HG02885 (cell line): ENCODE measurements around the gene RIN3.
A peak's percentile ranks its signal among the peaks of the same experiment; 100 is the strongest.

Source experiments
- ATAC-seq: cut with Tn5 transposase; IDR thresholded peaks from one replicate; pipeline ENCODE4 v1.9.1; 2021; ENCODE audit warnings: mild to moderate bottlenecking; ENCODE audit not compliant: unreplicated experiment, poor library complexity

The RIN3 gene

DNA sequence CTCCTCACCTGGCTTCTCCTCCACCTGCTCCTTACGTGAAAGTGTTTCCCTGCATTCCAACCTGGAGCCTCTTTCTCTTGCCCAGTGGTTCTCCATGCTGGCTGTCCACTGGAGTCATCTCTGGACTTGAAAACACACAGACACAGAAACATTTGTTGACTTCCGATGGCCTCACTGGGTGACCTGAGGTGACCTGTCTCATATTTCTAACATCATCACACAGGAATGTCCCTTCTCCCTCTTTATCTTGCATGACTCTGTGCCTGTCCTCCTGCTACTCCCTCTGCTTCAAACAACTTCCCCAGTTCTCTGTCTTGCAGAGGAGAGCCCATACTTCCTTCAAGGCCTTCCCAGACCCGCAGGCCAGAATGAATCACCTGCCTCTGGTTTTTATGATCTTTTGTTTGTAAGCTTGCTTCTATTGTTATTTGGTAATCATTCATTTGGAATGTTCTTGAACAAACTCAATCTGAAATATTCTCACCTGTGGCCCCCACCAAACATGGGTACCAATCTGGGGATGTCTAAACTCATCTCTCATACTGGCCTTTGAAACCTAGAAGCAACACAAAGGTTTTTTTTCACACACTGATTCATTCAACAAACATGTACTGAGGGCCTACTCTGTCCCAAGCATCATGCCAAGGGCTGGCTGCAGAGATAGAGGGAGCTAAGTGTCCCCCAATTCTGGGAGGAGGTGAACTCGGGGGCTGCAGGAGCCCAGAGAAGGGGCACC lies 9.7 kb upstream of the RIN3 start:
- no peak for ATAC-seq

DNA sequence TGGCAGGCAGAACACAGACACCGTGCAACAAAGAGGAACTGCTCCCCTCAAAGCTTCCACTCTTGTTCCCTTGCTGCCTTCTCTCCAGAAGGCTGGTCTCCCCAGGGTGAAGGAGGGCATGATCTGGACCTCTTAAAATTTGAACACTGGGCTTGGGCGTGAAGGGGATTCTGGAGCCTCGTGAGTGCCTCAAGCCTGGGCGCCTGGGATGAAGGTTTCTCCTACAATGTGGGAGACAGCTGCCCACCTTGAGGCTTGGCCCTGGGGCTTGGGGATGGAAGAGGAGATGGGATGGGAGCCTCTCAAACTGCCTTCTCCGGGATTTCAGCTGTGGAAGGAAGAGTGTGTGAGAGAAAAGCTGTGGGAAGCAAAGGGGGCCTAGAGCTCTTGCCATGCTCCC lies 7.8 kb upstream of the RIN3 start:
- ATAC-seq, result no peak

DNA sequence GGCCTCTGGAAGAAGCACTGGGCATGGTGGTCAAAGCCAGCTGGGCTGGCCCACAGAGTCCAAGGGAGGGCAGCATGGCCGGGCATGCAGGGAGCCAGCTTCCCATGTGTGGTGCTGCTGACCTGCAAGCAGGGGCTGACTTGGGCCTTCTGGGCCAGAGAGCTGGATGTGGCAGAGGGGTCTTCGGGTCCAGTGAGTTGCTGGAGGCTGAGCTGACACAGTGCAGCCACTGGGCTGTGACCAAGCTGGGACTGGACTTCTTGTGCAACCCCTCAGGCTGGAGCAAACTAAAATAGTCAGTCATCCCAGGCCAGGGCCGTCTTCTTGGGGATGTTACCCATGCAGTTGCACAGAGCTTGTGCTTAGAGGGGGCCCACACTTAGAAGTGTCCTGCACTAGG lies 7.3 kb upstream of the RIN3 start:
- no peak for ATAC-seq

DNA sequence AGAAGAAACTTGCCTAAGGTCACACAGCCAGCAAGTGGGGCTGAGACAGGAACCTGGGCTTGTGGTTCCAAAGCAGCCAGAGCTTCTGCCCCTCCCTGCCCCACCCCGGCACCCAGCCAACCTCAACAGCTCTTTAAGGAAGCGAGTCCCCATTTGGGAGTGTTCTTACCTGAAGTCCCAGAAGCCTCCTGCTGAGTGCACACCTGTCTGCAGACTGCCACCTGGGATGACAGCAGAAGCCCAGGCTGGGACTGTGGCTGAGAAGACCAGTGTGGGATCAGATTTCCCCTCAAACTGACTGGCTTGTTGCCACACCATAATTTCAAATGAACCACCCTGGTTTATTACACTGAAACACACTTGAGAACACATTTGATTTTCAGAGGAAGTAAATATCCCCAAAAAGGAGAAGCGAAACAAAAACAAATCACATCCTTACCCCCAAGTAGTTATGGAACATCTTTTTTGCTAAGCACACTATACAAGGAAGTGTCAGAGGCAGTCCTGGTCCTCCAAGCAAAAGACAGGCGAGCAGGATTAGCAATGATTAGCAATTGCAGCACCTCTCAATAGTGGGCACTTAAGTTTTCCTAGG lies 6.3 kb upstream of the RIN3 start:
- ATAC-seq, result no peak

DNA sequence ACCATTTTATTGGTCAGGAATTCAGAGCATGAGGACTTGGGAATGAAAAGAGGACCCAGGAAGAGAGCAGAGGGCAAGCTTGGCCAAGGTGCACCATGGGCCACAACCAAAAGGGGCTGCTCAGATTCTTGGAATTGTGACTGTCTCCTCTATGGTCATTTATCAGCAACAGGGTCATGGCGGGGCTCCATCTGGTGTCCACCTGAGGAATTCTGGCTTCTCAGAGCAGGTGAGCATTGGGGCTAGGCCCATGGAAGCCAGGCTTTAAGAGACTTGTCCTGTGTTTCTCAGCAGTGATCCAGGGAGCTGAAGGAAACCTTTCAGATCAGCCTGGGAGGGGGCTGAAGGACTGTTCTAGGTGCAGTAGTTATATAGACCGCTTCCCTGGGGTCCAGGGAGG lies 2.6 kb upstream of the RIN3 start:
- ATAC-seq, result no peak

DNA sequence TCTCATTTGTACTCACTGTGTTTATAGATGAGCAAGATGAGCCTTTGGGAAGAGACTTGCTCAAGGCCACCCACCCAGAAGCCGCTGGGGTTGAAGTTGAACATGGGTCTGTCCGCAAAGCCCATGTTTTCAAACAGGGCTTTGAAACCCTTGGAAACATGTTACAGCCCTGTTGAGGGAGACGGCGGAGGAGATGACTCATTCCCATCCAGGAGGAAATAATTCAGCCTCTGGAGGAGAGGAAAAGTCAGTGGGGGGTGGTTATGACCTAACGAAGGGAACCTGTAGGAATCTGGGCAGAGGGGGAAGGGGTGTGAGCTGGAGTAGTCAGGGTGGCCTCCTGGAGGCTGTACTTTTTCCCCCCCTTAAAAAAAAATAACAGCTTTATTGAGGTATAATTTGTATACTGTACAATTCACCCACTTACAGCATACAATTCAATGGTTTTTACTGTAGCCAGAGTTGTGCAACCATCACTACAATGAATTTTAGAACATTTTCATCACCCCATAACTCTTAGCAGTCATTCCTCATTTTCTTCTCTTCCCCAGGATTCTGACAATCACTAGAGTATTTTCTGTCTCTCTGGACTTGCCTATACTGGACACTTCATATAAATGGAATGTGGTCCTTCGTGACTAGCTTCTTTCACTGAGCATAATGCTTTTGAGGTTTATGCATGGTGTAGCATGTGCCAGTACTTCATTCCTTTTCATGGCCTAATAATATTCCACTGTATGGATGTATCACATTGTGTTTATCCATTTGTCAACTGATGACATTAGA lies 1.9 kb upstream of the RIN3 start:
- no peak for ATAC-seq

DNA sequence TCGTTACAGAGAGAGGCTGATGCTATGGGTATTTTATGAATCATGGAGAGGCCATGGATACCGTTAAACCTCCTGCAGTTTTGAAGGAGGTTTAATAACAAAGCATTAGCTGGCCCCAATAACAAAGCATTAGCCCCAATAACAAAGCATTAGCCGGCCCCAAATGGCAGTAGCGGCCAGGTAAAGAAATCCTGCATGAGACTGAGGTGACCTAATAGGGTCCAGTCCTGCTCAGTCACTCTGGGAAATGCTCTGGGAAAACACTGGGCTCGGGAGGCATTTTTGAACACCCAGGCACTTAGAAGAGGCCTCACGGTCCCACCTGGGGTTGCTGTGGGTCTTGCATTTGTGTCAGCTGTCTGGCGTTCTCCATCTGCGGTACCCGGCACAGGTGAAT lies 776 bp upstream of the RIN3 start:
- ATAC-seq, result no peak

DNA sequence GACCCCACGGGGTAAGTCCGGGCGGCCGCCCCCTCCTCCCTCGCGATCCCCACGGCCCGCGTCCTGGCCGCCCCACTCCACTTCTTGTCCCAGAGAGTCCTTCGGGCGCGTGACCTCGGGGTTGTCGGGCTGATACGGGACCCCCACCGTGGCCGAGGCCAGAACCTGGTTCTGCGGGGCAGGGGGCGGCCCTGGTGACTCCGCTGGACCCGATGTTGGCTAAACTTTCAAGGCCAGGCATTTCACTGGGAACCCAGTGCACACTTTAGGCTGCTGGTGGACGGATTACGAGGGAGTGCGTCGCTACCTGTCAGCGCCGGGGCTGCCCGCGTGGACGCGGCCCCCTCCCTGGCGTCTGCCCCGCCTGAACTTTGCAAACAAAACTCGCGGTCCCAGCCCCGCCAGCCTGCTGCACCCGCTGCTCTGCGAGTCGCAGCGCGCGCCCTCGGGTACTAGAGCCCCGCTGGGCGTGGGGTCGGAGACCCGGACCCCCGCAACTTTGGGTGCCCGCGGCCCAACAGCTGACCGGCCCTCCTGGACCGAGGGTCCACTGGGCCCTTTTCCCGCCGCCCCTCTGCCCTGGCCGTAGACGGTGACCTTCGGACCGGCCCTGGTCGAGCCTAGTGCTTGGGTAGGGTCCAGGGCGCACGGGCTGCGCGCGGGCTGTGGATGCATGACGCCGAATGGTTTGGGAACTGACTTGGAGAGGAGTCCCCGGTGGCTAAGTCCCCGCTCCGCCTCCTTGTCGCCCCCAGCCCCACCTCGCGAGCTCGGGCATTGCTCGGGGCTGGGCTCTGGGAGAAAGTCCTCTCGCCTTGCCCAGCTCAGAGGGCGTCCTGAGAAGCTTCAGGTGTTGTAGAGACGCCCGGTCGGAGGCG lies 624 bp downstream of the RIN3 start:
- ATAC-seq, result peak; percentile 33

DNA sequence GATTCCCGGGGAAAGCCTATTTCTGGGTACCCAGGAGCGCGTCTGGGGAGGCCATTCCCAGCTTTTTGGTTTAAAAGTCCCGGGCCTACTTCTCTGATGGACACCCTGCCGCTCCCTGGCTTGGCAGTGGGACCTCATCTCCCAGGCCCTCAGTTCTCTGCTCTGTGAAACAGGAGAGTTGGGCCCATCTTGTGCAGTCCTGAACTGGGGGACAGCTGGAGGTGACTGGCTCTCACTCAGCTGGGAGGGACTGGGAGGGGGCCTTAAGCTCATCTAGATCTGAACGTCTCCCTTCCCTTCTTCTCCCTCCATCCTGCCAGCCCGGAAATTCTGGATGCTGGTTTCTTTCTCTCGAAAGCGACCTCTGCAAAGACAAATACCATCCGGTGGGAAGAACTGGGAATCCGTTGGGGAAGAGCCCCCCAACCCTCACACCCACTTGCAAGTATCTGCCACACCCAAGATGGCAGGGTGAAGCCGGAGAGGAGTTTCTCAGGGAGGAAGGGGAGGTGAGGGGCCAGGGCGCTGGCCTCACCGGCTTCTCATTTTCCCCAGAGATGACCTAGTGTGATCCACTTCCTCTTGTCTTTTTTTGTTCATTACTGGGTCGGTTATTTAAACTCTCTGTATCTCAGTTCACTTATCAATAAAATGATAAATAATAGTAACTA lies 1.4 kb downstream of the RIN3 start:
- ATAC-seq, result no peak

DNA sequence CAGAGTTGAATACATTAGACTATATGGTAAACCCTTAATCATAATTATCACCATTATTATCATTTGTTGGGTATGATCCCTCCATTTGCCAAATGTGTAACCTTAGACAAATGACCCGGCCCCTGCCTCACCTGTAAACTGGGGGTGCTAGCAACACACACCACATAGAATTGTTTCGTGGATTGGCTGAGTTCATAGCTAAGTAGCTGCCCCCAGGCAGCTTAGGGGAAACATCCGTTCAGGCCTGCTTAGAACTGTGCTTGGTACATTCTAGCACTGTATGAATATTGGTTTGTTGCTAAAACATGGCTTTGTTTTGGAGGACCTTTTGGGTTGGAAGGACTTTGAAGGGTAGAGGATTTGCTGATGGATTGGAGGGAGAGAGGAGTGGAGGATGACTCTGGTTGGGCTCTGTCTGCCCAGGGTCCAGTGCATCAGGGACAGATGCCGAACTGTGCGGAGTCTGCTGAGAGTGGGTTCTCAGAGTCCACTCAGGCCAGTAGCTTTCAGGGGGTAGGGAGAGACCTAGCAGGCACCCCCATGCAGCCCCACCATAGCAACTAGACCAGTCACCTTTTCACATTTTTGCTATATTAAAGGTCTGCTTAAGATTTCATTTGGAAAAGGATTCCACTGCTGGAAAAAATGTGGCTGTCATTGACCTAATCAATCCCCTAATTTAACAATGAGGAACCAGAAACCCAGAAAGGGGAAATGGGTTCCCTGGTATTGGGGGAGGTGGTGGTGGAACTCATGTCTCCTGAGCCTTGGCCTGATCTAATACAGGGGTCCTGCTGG lies 2.2 kb downstream of the RIN3 start:
- no peak for ATAC-seq

DNA sequence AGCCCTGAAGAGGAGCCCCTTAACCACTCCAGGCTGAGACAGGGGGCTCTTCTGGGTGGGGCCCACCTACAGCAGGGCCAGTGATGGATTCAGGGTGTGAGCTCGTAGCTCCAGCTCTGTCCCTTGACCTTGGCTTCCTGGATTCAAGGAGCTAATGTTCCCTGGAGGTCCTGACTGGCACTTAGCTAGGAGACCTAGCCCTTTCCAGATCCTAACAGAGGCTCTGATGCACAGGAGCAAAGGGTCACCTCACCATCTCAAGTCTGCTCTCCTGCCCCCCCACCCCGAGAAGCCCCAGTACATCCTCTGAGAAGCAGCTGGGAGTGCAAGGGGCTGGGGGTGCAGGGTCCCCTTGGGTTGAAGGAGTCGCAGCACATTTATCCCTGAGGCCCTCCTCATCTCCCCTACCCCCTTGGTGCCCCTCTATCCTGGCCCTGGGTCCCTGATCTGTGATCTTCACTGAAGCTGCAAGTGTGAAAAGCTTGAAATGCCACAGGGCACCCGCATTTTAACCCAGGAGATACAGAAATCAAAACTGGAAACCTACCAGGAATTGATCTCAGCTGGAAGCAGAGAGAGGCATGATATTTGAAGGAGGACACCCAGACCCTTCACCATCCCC lies 2.9 kb downstream of the RIN3 start:
- no peak for ATAC-seq

DNA sequence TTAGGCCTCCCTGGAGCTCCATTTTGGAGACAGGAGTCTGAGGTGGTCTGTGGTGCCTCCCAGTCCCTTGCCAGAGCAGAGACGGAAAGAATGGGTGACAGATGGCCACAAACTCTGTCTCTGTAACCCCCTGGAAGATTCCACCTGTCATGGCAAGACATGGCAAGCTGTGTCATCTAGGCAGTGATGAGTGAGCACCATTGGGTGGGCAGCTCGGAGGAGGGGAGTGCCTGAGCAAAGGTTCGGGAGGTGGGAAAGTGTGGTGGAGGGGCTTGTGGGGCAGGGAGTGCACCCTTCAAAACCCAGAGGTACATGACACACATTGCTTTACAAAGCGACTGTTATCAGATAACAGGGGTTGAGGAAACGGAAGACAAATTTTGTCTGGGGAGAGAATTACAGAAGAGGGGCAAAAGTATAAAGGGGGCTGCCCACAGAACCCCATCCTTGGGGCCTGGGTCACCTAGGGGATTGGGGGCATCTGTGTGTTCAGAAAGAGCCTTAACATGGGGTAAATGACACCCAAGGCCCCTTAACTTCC lies 3.5 kb downstream of the RIN3 start:
- ATAC-seq, result no peak

DNA sequence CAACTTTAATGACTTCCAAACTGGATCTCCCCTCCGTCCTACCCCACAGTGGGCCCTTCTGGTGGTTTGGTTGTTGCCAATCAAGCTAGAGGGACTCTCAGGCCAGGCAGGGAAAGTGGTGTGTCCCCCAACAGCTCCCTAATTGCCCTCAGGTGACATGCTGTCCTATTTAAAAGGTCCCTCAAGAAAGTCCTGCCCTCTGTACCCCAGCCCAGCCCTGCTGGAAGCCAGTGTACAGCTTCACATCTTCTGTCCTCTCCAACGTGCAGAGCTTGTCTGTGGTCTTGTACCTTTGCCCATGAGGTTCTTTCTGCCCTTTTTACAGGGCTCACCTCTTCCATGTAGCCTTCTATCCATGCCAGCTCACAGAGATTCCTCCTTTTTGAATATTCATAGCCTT lies 4.2 kb downstream of the RIN3 start:
- no peak for ATAC-seq

DNA sequence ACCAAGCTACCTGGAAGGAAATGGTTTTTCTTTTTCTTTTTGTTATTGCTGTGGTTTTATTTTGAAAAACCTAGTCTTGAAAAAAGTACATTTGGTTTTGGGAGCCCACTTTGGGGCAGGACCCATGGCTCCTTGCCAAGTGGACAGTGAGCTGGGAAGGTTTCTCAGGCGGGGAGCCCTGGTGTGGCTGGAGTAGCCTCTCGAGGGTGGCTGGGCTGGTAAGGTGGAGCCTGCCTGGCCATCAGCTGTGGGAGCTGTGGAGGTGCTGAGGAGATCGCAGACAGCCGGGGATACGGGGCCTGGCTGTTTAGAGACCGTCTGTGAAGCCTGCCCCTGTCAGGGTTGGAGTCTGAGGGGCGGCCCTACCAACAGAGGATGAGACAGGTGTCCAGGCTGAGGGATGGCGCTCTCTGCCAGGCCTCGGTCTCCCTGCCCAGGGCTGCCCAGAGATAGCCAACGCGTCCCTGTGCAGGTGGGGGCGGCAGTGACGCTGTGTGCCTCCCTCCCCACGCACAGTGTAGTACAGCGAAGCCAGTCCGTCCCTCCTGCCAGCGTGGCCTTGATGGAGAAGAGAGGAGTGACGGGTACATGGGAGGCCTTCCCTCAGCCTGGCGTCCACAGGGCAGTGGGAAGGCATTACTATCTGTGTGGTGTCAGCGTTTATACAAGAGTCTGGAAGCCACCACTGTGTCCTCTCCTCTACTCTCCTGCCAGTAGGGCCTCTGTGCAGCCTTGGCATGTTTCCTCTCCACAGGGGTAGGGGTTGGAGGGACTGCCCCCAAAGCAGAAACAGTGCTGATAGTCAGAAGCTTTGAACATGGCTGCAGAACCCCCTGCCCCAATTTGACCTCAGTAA lies 5.9 kb downstream of the RIN3 start:
- peak; percentile 18 for ATAC-seq

DNA sequence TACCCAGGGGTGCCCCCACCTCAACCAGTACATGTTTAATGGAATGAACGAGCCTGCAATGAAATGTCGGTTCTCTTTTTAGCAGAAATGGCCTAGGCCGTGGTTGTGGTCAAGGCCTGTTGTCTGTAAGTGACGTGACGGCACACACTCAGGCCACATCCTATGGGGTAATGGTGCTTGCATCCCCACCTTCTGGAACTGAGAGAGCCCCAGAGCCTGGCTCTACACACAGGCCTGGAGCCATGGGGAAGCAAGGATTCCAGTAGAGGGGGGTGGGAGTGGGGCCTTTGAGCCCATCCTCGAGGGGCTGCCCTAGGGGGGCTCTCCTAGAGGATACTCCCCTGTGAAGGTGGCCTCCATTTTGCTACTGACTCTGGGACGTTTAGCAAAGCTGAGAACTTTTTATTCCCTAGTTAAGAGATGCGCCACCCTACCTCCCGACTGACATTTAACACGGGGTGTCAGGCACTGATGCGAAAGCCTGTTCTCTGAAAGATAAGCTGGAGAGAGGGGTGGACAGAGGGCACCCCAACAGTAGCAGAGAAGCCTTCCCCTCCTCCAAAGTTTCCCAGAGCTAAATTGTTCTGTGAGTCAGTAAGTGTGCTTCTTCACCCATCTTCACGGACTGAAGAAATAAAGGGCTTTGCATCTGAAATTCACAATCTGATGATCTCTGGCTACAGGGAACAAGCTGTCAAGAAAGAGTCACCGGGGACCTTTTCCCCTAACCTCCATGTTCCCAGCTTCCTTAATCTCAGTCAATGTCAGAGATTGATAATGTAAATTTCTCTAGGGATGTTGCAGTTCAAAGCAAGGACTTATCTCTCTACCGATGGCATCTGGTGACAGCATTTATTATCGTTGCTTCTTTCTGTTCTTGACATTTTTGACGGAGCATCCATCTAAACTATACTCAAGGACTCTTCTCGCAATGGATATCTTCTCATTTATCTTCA lies 6.8 kb downstream of the RIN3 start:
- ATAC-seq, result peak; percentile 49

DNA sequence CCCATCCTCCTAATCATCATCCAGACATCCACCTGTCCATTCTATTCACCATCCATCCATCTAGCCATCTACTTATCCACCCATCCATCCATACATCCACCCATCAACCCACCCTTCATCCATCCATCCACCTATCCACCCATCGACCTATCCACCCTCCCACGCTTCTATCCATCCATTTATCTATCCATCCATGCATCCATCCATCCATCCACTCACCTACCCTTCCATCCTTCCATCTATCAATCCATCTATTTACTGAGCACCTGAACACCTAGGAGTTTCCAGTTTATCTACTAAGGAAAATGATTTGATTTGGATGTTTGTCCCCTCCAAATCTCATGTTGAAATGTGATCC lies 7.5 kb downstream of the RIN3 start:
- no peak for ATAC-seq

DNA sequence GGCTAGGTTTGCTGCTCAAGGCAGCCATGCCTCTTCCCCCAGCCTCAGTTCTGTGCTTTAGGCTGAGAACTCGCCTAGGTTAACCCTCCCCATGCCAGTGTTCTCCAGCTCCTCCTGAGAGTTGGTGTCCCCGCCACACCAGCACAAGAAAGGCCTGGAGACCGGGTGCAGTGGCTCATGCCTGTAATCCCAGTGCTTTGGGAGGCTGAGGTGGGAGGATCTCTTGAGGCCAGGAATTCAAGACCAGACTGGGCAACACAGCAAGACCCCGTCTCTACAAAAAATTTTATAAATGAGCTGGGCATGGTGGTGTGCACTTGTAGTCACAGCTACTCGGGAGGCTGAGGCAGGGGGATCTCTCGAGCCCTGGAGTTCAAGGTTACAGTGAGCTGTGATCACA lies 10.2 kb downstream of the RIN3 start:
- no peak for ATAC-seq
